CD4-positive, alpha-beta memory T cell (primary cell): ENCODE results near the gene CACNA1H. TPM values are rescaled to one million over a fixed set of nuclear protein-coding genes. Genes with fewer than 3 reads are reported as not detected.
"Not testable (repeated sequence)": the region's sequence is repeated elsewhere in the genome, so short reads cannot be mapped to it uniquely, and the experiment has no call there.

ENCODE experiments used
- CTCF ChIA-PET: fragments of 350-600 bp; sonication (Branson Sonifier 250); formaldehyde crosslinking; loops from one replicate; lab custom pipeline; 2021; ENCODE audit warnings: inconsistent platforms; ENCODE audit not compliant: partially characterized antibody; lab: Charles Lee
- POLR2A ChIA-PET: fragments of 350-600 bp; sonication (Branson Sonifier 250); formaldehyde crosslinking; loops from one replicate; lab custom pipeline; 2021; ENCODE audit not compliant: partially characterized antibody; lab: Charles Lee
- DNase-seq, 5 donors: peaks; one replicate each; pipeline versions ENCODE4 v3.0.0 to v3.0.0-alpha.2; 2020 to 2022; ENCODE audit warnings: mixed read lengths in 1 of 5
- H3K27ac ChIP-seq: one replicate; pipeline ENCODE4 v1.7.0; 2013; ENCODE audit warnings: low read depth, low read length
- H3K27me3 ChIP-seq: 2 replicates; pipeline ENCODE4 v1.7.0; 2013; ENCODE audit warnings: mild to moderate bottlenecking, low read length, moderate library complexity; ENCODE audit not compliant: insufficient read depth
- H3K36me3 ChIP-seq: 2 replicates; pipeline ENCODE4 v1.7.0; 2013; ENCODE audit warnings: mild to moderate bottlenecking, low read length, moderate library complexity; ENCODE audit not compliant: insufficient read depth
- H3K4me1 ChIP-seq: 2 replicates; pipeline ENCODE4 v1.7.0; 2013; ENCODE audit warnings: mild to moderate bottlenecking, low read length, moderate library complexity; ENCODE audit not compliant: insufficient read depth
- H3K4me3 ChIP-seq, 2 donors: one replicate each; pipeline ENCODE4 v1.7.0; 2013; ENCODE audit warnings: low read length in 2 of 2, mild to moderate bottlenecking in 1 of 2
- H3K9me3 ChIP-seq, 2 donors: one replicate each; pipeline ENCODE4 v1.7.0; 2013; ENCODE audit warnings: low read length in 2 of 2, control low read depth in 1 of 2; ENCODE audit not compliant: control insufficient read depth in 1 of 2
- H3K27ac Mint-ChIP-seq, 7 donors: one replicate each; pipeline ENCODE4 v1.8.0; 2020 to 2021; ENCODE audit warnings: mixed read lengths in 7 of 7, mild to moderate bottlenecking in 6 of 7, inconsistent platforms in 3 of 7, moderate library complexity in 3 of 7
- H3K27me3 Mint-ChIP-seq, 2 donors: one replicate each; pipeline ENCODE4 v1.8.0; 2020 to 2021; ENCODE audit warnings: mixed read lengths in 2 of 2
- H3K36me3 Mint-ChIP-seq, 2 donors: one replicate each; pipeline ENCODE4 v1.8.0; 2020 to 2021; ENCODE audit warnings: mixed read lengths in 2 of 2, inconsistent platforms in 1 of 2, mild to moderate bottlenecking in 1 of 2
- H3K4me1 Mint-ChIP-seq, 4 donors: one replicate each; pipeline ENCODE4 v1.8.0; 2020 to 2021; ENCODE audit warnings: mixed read lengths in 4 of 4, mild to moderate bottlenecking in 1 of 4
- H3K4me3 Mint-ChIP-seq, 8 donors: one replicate each; pipeline ENCODE4 v1.8.0; 2020 to 2021; ENCODE audit warnings: mixed read lengths in 8 of 8, mild to moderate bottlenecking in 7 of 8, moderate library complexity in 6 of 8, inconsistent platforms in 3 of 8
- H3K9me3 Mint-ChIP-seq, 8 donors: one replicate each; pipeline ENCODE4 v1.8.0; 2020 to 2021; ENCODE audit warnings: mixed read lengths in 8 of 8, mild to moderate bottlenecking in 5 of 8, inconsistent platforms in 3 of 8, moderate library complexity in 1 of 8
- intact Hi-C: fragments of 100-400 bp; cut with micrococcal nuclease; formaldehyde crosslinking; loops from one replicate; pipeline ENCODE4 v1.15.1; 2023
- polyA plus RNA-seq, 2 donors: library from polyadenylated mRNA; unstranded; fragments of 300-500 nt; fragmentation: Illumina TruSeq; gene quantifications; one replicate each; pipeline ENCODE4 v1.2.3, GENCODE V29; 2021
- total RNA-seq, 2 experiments: library from RNA; stranded (reverse); gene quantifications; one replicate each; pipeline ENCODE4 v1.2.3, GENCODE V29; 2021

Gene CACNA1H
- total and polyA plus RNA-seq, 4 experiments from 2014 or later: 0.48 to 2.1 (median 1.5) TPM

- not testable (repeated sequence) for H3K27me3 ChIP-seq
These were observed 90.5 kb downstream of the CACNA1H start for GRCh38 chr16:1243363-1243762.

GRCh38 chr16:1243907-1244850 is 91.3 kb downstream of the CACNA1H start:
- H3K4me3 ChIP-seq, H3K27me3 Mint-ChIP-seq, H3K9me3 ChIP-seq, H3K27ac ChIP-seq, H3K4me1 ChIP-seq, DNase-seq, H3K4me3 Mint-ChIP-seq, H3K36me3 ChIP-seq, CTCF ChIA-PET, intact Hi-C loops, H3K9me3 Mint-ChIP-seq, H3K27me3 ChIP-seq, H3K36me3 Mint-ChIP-seq, H3K4me1 Mint-ChIP-seq, H3K27ac Mint-ChIP-seq, POLR2A ChIA-PET: not testable (repeated sequence)

More at GRCh38 chr16:1243363-1243762, 90.5 kb downstream of the CACNA1H start:
- CTCF ChIA-PET, H3K4me1 Mint-ChIP-seq, POLR2A ChIA-PET, H3K9me3 Mint-ChIP-seq, H3K4me3 ChIP-seq, H3K4me3 Mint-ChIP-seq, H3K36me3 ChIP-seq, H3K36me3 Mint-ChIP-seq, DNase-seq, intact Hi-C loops, H3K27ac Mint-ChIP-seq, H3K27me3 Mint-ChIP-seq, H3K27ac ChIP-seq, H3K9me3 ChIP-seq, H3K4me1 ChIP-seq: not testable (repeated sequence)

- intact Hi-C loops: no loop called here
- no peak for DNase-seq
- Mint-ChIP-seq H3K27me3 (peaks cover 4 to 7% of the 10 kb centered on the region in 2 donors), H3K36me3 (no peaks in the 10 kb centered on the region), H3K4me3 (no peak overlapping the region), H3K27ac (no peak overlapping the region), H3K4me1 (peaks cover 0 to 3% (median under 1%) of the 10 kb centered on the region in 4 donors), H3K9me3 (no peaks in the 10 kb centered on the region)
- H3K9me3 ChIP-seq: no peaks in the 10 kb centered on the region
- ChIA-PET CTCF (no interaction called here), POLR2A (interaction anchor here (0.6 kb wide), 1 partner anchor 115 kb away, joined by 3 read pairs; no protein-coding TSS in a partner anchor)
- no peak overlapping the region for H3K4me3 ChIP-seq
- H3K36me3 ChIP-seq: no peaks in the 10 kb centered on the region
- H3K27me3 ChIP-seq: no peaks in the 10 kb centered on the region
- no peak overlapping the region for H3K27ac ChIP-seq
- no peaks in the 10 kb centered on the region for H3K4me1 ChIP-seq
These were observed 92.0 kb downstream of the CACNA1H start for GRCh38 chr16:1244881-1245280.

- no peaks in the 10 kb centered on the region for H3K36me3 Mint-ChIP-seq
- H3K4me3 Mint-ChIP-seq: no peak overlapping the region
- DNase-seq: no peak
- peaks cover 0 to 3% (median under 1%) of the 10 kb centered on the region in 4 donors for H3K4me1 Mint-ChIP-seq
- H3K27me3 ChIP-seq: no peaks in the 10 kb centered on the region
- H3K9me3 ChIP-seq: no peaks in the 10 kb centered on the region
- H3K4me1 ChIP-seq: no peaks in the 10 kb centered on the region
- no peak overlapping the region for H3K4me3 ChIP-seq
- intact Hi-C loops: no loop called here
- ChIA-PET CTCF (no interaction called here), POLR2A (interaction anchor here (0.6 kb wide), 1 partner anchor 115 kb away, joined by 3 read pairs; no protein-coding TSS in a partner anchor)
- peaks cover 4 to 7% of the 10 kb centered on the region in 2 donors for H3K27me3 Mint-ChIP-seq
- no peaks in the 10 kb centered on the region for H3K36me3 ChIP-seq
- no peak overlapping the region for H3K27ac ChIP-seq
- H3K27ac Mint-ChIP-seq: no peak overlapping the region
- H3K9me3 Mint-ChIP-seq: no peaks in the 10 kb centered on the region
These were observed 92.6 kb downstream of the CACNA1H start for GRCh38 chr16:1245452-1246020.

- H3K9me3 Mint-ChIP-seq, DNase-seq, H3K27me3 Mint-ChIP-seq, H3K27me3 ChIP-seq, H3K4me1 Mint-ChIP-seq, H3K27ac ChIP-seq, POLR2A ChIA-PET, H3K4me1 ChIP-seq, H3K36me3 ChIP-seq, intact Hi-C loops, CTCF ChIA-PET, H3K36me3 Mint-ChIP-seq, H3K9me3 ChIP-seq, H3K4me3 ChIP-seq: not testable (repeated sequence)
- H3K4me3 Mint-ChIP-seq: peak overlapping the region in 1 of 8 donors; percentile 15
- peak overlapping the region in 2 of 7 donors; percentile 17 to 24 for H3K27ac Mint-ChIP-seq
These were observed 95.1 kb downstream of the CACNA1H start for GRCh38 chr16:1247903-1248537.

GRCh38 chr16:1249031-1249755 is 96.3 kb downstream of the CACNA1H start:
- H3K4me1 ChIP-seq, H3K4me3 Mint-ChIP-seq, H3K27me3 Mint-ChIP-seq, H3K36me3 ChIP-seq, H3K27ac ChIP-seq, intact Hi-C loops, POLR2A ChIA-PET, H3K27ac Mint-ChIP-seq, H3K27me3 ChIP-seq, H3K9me3 ChIP-seq, H3K9me3 Mint-ChIP-seq, H3K4me3 ChIP-seq, H3K4me1 Mint-ChIP-seq, CTCF ChIA-PET, DNase-seq, H3K36me3 Mint-ChIP-seq: not testable (repeated sequence)
